ENCODE measurements around the gene RNU6-9.

DNA sequence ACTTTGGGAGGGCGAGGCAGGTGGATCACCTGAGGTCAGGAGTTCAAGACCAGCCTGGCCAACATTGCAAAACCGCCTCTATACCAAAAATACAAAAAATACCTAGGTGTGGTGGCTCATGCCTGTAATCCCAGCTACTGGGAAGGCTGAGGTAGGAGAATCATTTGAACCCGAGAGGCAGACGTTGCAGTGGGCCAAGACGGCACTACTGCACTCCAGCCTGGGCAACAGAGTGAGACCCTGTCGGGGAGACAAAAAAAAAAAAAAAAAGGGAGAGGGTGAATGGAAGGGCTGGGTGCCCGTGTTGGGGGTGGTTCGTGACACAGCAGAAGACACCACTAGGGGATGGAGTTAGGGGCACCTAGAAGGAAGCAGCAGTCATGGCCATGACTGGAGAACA lies 23.0 kb upstream of the RNU6-9 start:
- TF ChIP-seq MXD4 (CRISPR knock-in tag; IDR thresholded peaks at IDR 0.05; ENCODE audit: borderline replicate concordance), result no peak
- TF ChIP-seq, protein P1, sequence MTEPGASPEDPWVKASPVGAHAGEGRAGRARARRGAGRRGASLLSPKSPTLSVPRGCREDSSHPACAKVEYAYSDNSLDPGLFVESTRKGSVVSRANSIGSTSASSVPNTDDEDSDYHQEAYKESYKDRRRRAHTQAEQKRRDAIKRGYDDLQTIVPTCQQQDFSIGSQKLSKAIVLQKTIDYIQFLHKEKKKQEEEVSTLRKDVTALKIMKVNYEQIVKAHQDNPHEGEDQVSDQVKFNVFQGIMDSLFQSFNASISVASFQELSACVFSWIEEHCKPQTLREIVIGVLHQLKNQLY (CRISPR knock-in tag; IDR thresholded peaks at IDR 0.05), result no peak
- no peak for TF ChIP-seq CREB1 (CRISPR knock-in tag; IDR thresholded peaks at IDR 0.05)
- TF ChIP-seq, protein P2, sequence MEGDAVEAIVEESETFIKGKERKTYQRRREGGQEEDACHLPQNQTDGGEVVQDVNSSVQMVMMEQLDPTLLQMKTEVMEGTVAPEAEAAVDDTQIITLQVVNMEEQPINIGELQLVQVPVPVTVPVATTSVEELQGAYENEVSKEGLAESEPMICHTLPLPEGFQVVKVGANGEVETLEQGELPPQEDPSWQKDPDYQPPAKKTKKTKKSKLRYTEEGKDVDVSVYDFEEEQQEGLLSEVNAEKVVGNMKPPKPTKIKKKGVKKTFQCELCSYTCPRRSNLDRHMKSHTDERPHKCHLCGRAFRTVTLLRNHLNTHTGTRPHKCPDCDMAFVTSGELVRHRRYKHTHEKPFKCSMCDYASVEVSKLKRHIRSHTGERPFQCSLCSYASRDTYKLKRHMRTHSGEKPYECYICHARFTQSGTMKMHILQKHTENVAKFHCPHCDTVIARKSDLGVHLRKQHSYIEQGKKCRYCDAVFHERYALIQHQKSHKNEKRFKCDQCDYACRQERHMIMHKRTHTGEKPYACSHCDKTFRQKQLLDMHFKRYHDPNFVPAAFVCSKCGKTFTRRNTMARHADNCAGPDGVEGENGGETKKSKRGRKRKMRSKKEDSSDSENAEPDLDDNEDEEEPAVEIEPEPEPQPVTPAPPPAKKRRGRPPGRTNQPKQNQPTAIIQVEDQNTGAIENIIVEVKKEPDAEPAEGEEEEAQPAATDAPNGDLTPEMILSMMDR (IDR thresholded peaks at IDR 0.05), result no peak
- no peak for TF ChIP-seq ATF1 (CRISPR knock-in tag; IDR thresholded peaks at IDR 0.05)
- no peak for TF ChIP-seq CREM (CRISPR knock-in tag; IDR thresholded peaks at IDR 0.05)
- TF ChIP-seq NFYB (CRISPR knock-in tag; conservative IDR thresholded peaks at IDR 0.05; ENCODE audit: low read depth), result no peak
- no peak for TF ChIP-seq TCF7 (CRISPR knock-in tag; IDR thresholded peaks at IDR 0.05; ENCODE audit: low read depth)

Data from WTC11 (cell line).